IPS-18c (cell line): ENCODE results near the gene SUSD4.

Experiments used
- H3K4me3 ChIP-seq: 2 replicates; pipeline ENCODE4 v1.7.0; 2013; ENCODE audit warnings: low read depth, mild to moderate bottlenecking, low read length, moderate library complexity; ENCODE audit not compliant: insufficient read depth
- H3K9me3 ChIP-seq: one replicate; pipeline ENCODE4 v1.6.1; 2013; ENCODE audit warnings: mild to moderate bottlenecking, low read length, moderate library complexity; ENCODE audit not compliant: control insufficient read depth, insufficient read depth

SUSD4 gene

DNA sequence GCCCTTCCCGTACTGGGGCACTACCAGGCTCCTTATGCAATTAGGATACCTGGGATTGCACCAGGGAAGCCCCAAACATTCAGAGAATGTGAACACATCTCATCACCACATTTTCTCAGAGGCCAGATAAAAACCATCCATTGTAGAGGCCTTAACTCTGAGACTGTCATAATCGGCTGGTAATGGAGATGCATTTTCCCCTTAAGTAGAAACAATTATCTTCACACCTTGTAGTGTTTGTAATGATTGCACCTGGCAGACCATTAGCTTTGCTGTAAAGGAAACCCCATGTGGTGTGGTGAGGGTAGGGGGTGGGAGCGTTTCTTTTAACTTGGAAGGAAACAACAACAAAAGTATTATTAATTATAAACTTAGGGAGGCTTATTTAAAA is 131.0 kb downstream of the SUSD4 start:
- no peak overlapping the region for H3K4me3 ChIP-seq

DNA sequence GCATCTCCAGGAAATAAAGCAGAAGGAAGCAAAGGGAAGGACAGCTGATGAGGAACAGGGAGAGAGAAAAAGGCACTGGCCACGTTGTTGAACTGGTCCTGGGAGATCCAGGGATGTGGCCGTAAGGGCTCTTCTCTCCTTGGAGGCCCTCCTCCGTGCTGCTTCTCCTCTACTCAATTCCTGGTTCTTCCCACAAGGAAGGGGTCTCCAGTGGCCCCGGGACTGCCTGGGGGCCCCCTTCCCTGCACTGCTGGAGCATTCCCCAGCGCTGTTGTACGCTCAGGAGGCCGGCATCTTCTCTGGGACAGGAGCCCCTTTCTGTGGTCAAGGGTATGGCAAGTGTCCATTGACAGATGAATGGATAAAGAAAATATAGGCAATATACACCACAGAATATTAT is 132.4 kb downstream of the SUSD4 start:
- H3K9me3 ChIP-seq: no peaks in the 10 kb centered on the region
- no peak overlapping the region for H3K4me3 ChIP-seq

More for the DNA sequence above, 131.0 kb downstream of the SUSD4 start:
- no peaks in the 10 kb centered on the region for H3K9me3 ChIP-seq

GRCh38 chr1:223231011-223231572 is 132.9 kb downstream of the SUSD4 start:
- no peak overlapping the region for H3K4me3 ChIP-seq
- H3K9me3 ChIP-seq: no peaks in the 10 kb centered on the region

DNA sequence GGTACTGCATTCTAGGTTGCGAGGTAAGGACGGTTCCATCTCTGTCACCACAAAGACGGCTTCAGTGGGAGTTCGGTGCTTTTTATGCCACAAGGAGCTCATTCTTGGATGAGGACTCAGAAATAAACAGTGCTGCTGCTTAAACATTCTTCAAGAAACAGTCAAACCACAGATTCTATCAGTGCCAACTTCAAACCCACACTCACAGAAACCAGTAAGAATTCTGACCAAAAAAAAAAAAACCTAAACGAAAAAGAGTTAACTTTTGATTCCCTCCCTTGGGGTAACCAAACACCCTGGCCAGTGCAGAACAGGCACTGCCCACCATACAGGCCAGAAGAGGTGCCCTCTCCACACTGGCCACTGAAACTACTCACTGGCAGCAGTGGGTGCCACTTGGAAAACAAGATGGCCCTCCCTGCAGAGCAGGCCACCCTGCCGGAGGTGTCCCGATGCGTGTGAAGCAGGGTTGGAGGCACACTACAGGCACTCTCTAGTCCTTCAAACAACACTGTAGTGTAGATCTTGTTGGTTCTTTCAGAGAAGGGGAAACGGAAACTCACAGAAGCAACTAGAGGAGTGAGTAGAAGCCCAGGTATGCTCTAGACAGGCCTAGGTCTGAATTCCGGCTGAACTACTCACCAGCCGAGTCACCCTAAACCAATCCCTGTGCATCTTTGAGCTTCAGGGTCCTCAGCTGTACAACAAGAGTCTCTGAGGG is 133.7 kb downstream of the SUSD4 start:
- no peak overlapping the region for H3K4me3 ChIP-seq
- H3K9me3 ChIP-seq: no peaks in the 10 kb centered on the region

- no peaks in the 10 kb centered on the region for H3K9me3 ChIP-seq
Measured at GRCh38 chr1:223229756-223230155, 134.2 kb downstream of the SUSD4 start.

DNA sequence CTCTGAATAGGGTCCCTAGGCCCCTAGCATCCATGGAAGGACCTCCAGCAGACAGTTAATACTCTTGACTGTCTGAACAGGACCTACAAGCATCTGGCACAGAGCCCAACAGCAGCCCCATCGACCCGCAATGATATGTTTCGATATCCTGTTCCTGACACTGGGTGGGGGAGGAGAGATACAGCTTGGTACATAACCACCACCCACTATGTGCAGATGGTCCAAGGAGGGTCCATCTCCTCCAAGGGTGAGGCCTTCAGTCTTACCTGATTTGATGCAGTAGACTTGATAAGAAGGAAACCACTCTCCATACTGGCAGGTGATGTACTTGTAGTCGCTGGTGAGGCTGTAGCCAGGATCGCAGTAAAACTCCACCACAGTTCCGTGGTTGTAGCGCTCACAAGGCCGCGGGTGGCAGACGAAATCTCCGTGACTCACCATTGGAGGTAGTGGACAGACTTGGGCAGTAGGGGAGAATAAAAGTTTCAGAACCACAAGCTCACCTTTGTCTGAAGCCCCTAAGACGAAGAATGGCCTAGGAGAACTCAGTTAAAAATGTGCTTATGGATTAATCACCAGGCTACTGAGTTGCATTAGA is 134.9 kb downstream of the SUSD4 start:
- Histone ChIP-seq H3K4me3 (no peak overlapping the region), H3K9me3 (no peaks in the 10 kb centered on the region)

More at GRCh38 chr1:223229756-223230155, 134.2 kb downstream of the SUSD4 start:
- no peak overlapping the region for H3K4me3 ChIP-seq

DNA sequence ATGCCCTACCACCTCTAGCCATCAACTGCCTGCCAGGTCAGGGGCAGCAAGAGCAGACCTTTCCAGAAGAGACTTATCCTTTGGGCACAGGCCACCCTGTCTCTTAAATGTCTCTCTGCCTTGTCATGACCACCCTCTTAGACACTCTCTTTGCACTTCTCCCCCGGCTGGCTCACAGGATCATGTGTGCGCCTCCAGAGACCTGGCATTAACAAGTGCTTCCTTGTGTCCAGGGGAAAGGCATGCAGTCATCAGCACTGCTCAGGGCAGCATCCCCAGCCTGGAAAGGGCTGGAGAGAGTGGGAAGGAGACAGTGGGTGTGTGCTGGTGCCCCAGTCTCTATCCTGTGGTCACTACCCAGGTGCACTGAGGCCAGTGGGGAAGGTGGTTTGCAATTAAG is 135.8 kb downstream of the SUSD4 start:
- no peaks in the 10 kb centered on the region for H3K9me3 ChIP-seq

DNA sequence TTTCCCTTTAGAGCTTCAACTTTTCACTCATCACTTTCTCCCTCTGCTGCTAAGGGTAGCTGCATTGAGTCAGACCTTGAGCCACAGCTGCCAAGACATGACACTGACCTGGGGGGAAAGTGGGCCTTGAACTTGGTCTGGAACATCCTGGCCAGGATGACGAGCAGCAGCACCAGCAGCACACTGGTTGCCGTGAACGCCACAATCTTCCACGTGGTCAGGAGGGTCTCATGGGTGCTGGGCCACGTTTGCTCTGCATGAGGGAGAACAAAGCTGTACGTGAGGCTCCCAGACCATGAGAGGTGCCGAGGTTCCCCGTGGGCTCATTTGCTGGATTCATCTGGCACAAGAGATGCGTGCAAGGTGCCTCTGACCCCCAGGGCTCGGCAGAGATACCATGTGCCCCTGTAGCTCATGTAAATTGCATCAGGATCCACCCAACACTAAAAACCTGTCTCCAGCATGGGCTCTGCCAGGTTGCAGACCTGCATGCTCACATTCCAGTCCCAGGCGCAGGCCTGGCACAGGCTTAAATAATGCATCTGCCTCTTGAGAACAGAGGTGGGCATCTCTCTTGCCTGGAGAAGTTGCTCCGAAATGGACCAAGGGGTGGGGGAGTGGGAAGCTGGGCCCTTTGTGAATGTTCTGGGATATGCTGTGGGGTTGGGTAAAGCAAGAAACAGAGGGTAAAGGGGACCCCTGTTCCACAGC is 136.3 kb downstream of the SUSD4 start:
- H3K4me3 ChIP-seq: no peak overlapping the region
- no peaks in the 10 kb centered on the region for H3K9me3 ChIP-seq

More for the DNA sequence above, 135.8 kb downstream of the SUSD4 start:
- H3K4me3 ChIP-seq: no peak overlapping the region

DNA sequence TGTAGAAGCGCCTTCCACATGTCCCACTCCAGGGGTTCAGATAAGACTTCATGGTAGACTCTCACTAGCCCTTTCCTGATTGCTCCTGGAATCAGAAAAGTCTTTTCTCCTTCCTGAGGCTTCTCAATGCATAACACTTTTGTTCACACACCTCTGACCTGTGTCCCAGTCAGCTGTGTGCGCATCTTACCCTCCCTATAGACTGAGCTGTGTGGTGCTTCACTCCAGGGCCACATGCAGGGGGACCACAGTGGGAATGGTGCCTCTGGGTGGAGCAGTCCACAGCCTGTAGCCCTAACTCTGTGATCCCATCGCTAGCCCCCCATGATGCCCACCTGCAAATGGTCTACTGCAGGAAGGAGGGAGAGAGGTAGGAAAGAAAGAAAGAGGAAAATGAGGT is 136.9 kb downstream of the SUSD4 start:
- H3K4me3 ChIP-seq: no peak overlapping the region
- no peaks in the 10 kb centered on the region for H3K9me3 ChIP-seq

GRCh38 chr1:223226271-223226670 is 137.7 kb downstream of the SUSD4 start:
- Histone ChIP-seq H3K4me3 (no peak overlapping the region), H3K9me3 (no peaks in the 10 kb centered on the region)

GRCh38 chr1:223225481-223225880 is 138.5 kb downstream of the SUSD4 start:
- H3K9me3 ChIP-seq: peaks cover under 1% of the 10 kb centered on the region
- H3K4me3 ChIP-seq: no peak overlapping the region

GRCh38 chr1:223225061-223225460 is 138.9 kb downstream of the SUSD4 start:
- H3K4me3 ChIP-seq: no peak overlapping the region
- peaks cover 3% of the 10 kb centered on the region for H3K9me3 ChIP-seq

DNA sequence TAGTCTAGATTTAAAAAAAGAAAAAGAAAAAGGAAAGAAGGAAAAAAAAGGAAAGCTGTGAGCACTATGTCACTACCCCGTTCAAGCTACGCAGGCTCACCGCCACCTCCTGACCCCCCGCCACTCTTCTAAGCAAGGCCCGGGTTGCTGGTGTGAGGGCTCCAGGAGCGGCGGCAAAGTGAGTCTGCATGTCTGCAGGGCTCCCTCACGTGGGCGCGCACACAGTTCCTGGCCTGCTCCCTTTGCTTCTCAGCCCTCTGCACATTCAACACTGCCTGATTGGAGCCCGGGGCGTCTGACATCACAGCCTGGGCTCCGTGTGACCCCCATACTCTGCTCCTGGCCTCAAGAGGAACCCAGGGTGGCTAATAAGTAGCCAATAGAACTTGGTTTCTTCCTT is 139.5 kb downstream of the SUSD4 start:
- no peak overlapping the region for H3K4me3 ChIP-seq

DNA sequence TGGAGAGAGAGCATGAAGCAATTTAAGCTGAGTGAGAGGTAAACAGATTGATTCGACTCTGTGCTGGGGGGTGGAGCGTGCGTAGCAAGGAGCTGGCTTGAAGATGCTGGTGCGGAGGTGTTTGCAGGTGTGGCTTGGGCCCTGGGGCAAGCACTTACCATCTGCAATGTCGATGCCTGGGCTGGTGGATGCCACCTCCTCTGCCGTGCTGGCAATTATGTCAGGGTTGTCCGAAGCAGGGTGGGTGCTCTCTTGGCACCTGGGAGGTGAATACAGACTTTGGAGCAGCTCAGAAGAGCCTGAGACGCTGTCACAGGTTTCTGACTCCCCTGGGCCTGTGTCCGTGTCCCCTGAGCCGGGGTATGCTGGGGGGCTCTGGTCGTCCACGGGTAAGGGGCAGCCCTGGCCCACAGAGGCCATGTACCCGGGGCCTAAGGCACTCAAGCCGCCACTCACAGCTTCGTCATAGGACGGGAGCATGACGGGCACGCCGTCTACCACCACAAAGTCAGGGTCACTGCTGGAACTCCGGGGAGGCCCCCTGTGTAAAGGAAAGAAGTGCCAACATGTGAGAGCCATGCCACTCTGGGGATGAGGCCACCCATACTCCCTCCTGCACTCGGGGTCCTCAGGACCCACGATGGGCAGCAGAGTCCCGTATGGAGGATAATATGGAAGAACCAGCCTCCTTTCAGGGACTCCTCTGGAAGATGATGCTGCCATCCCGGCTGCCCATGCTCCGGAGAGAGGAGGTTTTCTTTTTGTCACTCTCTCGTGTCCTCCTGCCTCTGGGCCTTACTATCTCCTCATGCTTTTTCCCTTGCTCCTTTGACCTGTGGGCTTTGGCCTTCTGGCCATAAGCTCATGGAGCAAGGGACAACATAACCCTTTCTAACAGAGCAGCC is 140.6 kb downstream of the SUSD4 start:
- no peak overlapping the region for H3K4me3 ChIP-seq
- H3K9me3 ChIP-seq: peaks cover 8% of the 10 kb centered on the region

More for the DNA sequence above, 139.5 kb downstream of the SUSD4 start:
- peaks cover 3% of the 10 kb centered on the region for H3K9me3 ChIP-seq

GRCh38 chr1:223222377-223222776 is 141.6 kb downstream of the SUSD4 start:
- Histone ChIP-seq H3K9me3 (peaks cover 8% of the 10 kb centered on the region), H3K4me3 (no peak overlapping the region)

- H3K9me3 ChIP-seq: peaks cover 8% of the 10 kb centered on the region
- H3K4me3 ChIP-seq: no peak overlapping the region
Measured at GRCh38 chr1:223221686-223222085, 142.3 kb downstream of the SUSD4 start.
